ENCODE results near the gene PDCD4. TPM values are rescaled to one million over a fixed set of nuclear protein-coding genes. Genes with fewer than 3 reads are reported as not detected.

The PDCD4 gene
- total and polyA plus RNA-seq, 2 of the 8 experiments (the other 6 are each of a cell fraction or from before 2014, with no cell fraction given), result 3.3 to 26.8 TPM

- no peak overlapping the region for H2BK20ac ChIP-seq (ENCODE audit: low read length)
- no peak overlapping the region for H3K18ac ChIP-seq (ENCODE audit: extremely low read depth, low read length)
- DNase-seq (ENCODE audit: low read depth in 1 of 2, low spot score in 2 of 2), result no peak
- no peak overlapping the region for H4K5ac ChIP-seq (ENCODE audit: insufficient read length, low read depth, low read length)
- 85% methylated on average over 2 of the region's 2 CpGs; no CpG with 5 or more reads in 1 of the 2 experiments for WGBS, 2 experiments (ENCODE audit: extremely low coverage in 1 of 2, insufficient coverage in 1 of 2, insufficient read length in 1 of 2, insufficient replicate concordance in 2 of 2, low coverage in 1 of 2, low lambda C conversion rate in 2 of 2, missing lambda C conversion rate in 1 of 2)
- no peak overlapping the region for H2BK15ac ChIP-seq (ENCODE audit: low read length)
- no peak overlapping the region for H2BK5ac ChIP-seq (ENCODE audit: low read depth, low read length)
- no peak overlapping the region for H2AK5ac ChIP-seq (ENCODE audit: low read depth, low read length)
- no peaks in the 10 kb centered on the region; the same call in 1 of the 2 replicates for H3K23me2 ChIP-seq (ENCODE audit: low read depth, low read length)
- no peak overlapping the region for H4K8ac ChIP-seq (ENCODE audit: extremely low read depth, insufficient read depth, low read length)
- H4K20me1 ChIP-seq (replicated peaks in 1 of 2; ENCODE audit: control insufficient read depth in 1 of 2, insufficient read depth in 2 of 2, low read length in 2 of 2), result no peaks in the 10 kb centered on the region
- H3K4me1 ChIP-seq (replicated peaks in 1 of 4; ENCODE audit: control insufficient read depth in 3 of 4, insufficient read depth in 4 of 4, low read length in 3 of 4), result peaks cover 0 to 4% (median 0%) of the 10 kb centered on the region in 4 experiments; a peak in 2 of 7 replicates
- no peak for FAIRE-seq
- H3K9ac ChIP-seq (replicated peaks in 1 of 4; ENCODE audit: extremely low read depth in 1 of 4, low read depth in 3 of 4, low read length in 3 of 4), result no peak overlapping the region
- no peak overlapping the region for H3K23ac ChIP-seq (ENCODE audit: insufficient read length)
- CTCF ChIA-PET (ENCODE audit: partially characterized antibody), result no interaction called here
- no peak overlapping the region for H3K4me2 ChIP-seq (ENCODE audit: insufficient read depth in 1 of 2, low read depth in 2 of 2, low read length in 2 of 2)
- no peaks in the 10 kb centered on the region for H3K79me1 ChIP-seq (ENCODE audit: low read depth, low read length)
- POLR2A ChIA-PET (ENCODE audit: partially characterized antibody), result no interaction called here
- no peak overlapping the region for H2BK120ac ChIP-seq (replicated peaks; ENCODE audit: low read depth, low read length)
- no peaks in the 10 kb centered on the region for H3K9me3 ChIP-seq (ENCODE audit: insufficient read depth in 2 of 2, low read depth in 1 of 2, low read length in 1 of 2)
- no peaks in the 10 kb centered on the region; a peak in 2 of 8 replicates for H3K36me3 ChIP-seq (ENCODE audit: control insufficient read depth in 2 of 4, insufficient read depth in 4 of 4, low read length in 3 of 4)
- H3K27me3 ChIP-seq (replicated peaks in 1 of 4; ENCODE audit: control insufficient read depth in 3 of 4, extremely low read depth in 1 of 4, insufficient read depth in 3 of 4, low read length in 3 of 4), result no peaks in the 10 kb centered on the region
- H3K79me2 ChIP-seq (ENCODE audit: control insufficient read depth in 1 of 2, insufficient read depth in 2 of 2, low read length in 2 of 2), result no peaks in the 10 kb centered on the region
- no peak overlapping the region for H3K4me3 ChIP-seq (ENCODE audit: extremely low read depth in 1 of 4, insufficient read depth in 2 of 4, low read depth in 3 of 4, low read length in 4 of 4)
- no peak overlapping the region for H2AFZ ChIP-seq (ENCODE audit: low read length)
- no peak overlapping the region for H3K14ac ChIP-seq (ENCODE audit: insufficient read length)
- H3K27ac ChIP-seq (ENCODE audit: low read depth, low read length), result no peak overlapping the region
- H3K4ac ChIP-seq (replicated peaks; ENCODE audit: insufficient read length, low read depth, low read length), result no peak overlapping the region
- H4K91ac ChIP-seq (replicated peaks; ENCODE audit: insufficient read length, low read length), result no peak overlapping the region
- H3K56ac ChIP-seq (replicated peaks; ENCODE audit: insufficient read length, low read depth, low read length), result no peak overlapping the region
- H2BK12ac ChIP-seq (ENCODE audit: low read depth, low read length), result no peak overlapping the region
- no peak for TF ChIP-seq JUN (IDR thresholded peaks at IDR 0.05; ENCODE audit: low read depth, low read length)
- no peak for TF ChIP-seq MAFK (IDR thresholded peaks at IDR 0.05; ENCODE audit: low read depth, low read length)
- no peak for TF ChIP-seq TEAD4 (IDR thresholded peaks at IDR 0.05; ENCODE audit: low read depth, low read length)
- TF ChIP-seq TAF1 (IDR thresholded peaks at IDR 0.05; ENCODE audit: low read depth, low read length), result no peak
- no peak for TF ChIP-seq NRF1 (IDR thresholded peaks at IDR 0.05; ENCODE audit: low read depth, low read length)
- no peak for TF ChIP-seq SUZ12 (IDR thresholded peaks at IDR 0.05; ENCODE audit: low read length)
- TF ChIP-seq E2F6 (IDR thresholded peaks at IDR 0.05), result no peak
- no peak for TF ChIP-seq SP1 (IDR thresholded peaks at IDR 0.05; ENCODE audit: low read depth, low read length)
- no peak for TF ChIP-seq BRCA1 (IDR thresholded peaks at IDR 0.05; ENCODE audit: low read depth, low read length)
- no peak for TF ChIP-seq RBBP5 (IDR thresholded peaks at IDR 0.05; ENCODE audit: borderline replicate concordance, low read depth, low read length)
- TF ChIP-seq RAD21 (IDR thresholded peaks at IDR 0.05 in 1 of 2, conservative IDR thresholded peaks at IDR 0.05 in 1 of 2; ENCODE audit: low read depth in 2 of 2, low read length in 2 of 2), result no peak
- TF ChIP-seq EGR1 (IDR thresholded peaks at IDR 0.05; ENCODE audit: borderline replicate concordance, low read depth, low read length), result no peak
- TF ChIP-seq HDAC6 (IDR thresholded peaks at IDR 0.05; ENCODE audit: low read depth, low read length), result no peak
- TF ChIP-seq ATF3 (IDR thresholded peaks at IDR 0.05; ENCODE audit: insufficient read depth, low read depth, low read length), result no peak
Measured at GRCh38 chr10:110863956-110864355, 7.8 kb upstream of the PDCD4 start.
